ENCODE results near the gene UTS2B. TPM values are rescaled to one million over a fixed set of nuclear protein-coding genes. Genes with fewer than 3 reads are reported as not detected.

The UTS2B gene
- total RNA-seq, 1 donor from 2014 or later, result 0.75 TPM

GRCh38 chr3:191350396-191351090 lies 20.2 kb upstream of the UTS2B start:
- Histone ChIP-seq H3K27me3 (no peaks in the 10 kb centered on the region), H3K4me3 (no peak overlapping the region), H3K27ac (peak overlapping the region; percentile 24), H3K9me3 (no peaks in the 10 kb centered on the region), H3K4me1 (peaks cover 11% of the 10 kb centered on the region), H3K36me3 (no peaks in the 10 kb centered on the region)
- ATAC-seq, result no peak
- intact Hi-C loops (cut with DNase I), result no loop called here
- TF ChIP-seq CTCF (IDR thresholded peaks at IDR 0.05), result no peak
- DNase-seq, result no peak

- no peak for ATAC-seq
- Histone ChIP-seq H3K27me3 (no peaks in the 10 kb centered on the region), H3K4me3 (no peak overlapping the region), H3K9me3 (no peaks in the 10 kb centered on the region), H3K27ac (no peak overlapping the region), H3K4me1 (peaks cover 23% of the 10 kb centered on the region), H3K36me3 (no peaks in the 10 kb centered on the region)
- intact Hi-C loops (cut with DNase I), result no loop called here
- no peak for TF ChIP-seq CTCF (IDR thresholded peaks at IDR 0.05)
- no peak for DNase-seq
Measured at GRCh38 chr3:191348098-191348497, 17.8 kb upstream of the UTS2B start.

GRCh38 chr3:191347228-191347627 lies 16.9 kb upstream of the UTS2B start:
- H3K9me3 ChIP-seq, result no peaks in the 10 kb centered on the region
- no peak overlapping the region for H3K27ac ChIP-seq
- TF ChIP-seq CTCF (IDR thresholded peaks at IDR 0.05), result no peak
- H3K4me1 ChIP-seq, result peaks cover 32% of the 10 kb centered on the region
- no peak for DNase-seq
- intact Hi-C loops (cut with DNase I), result no loop called here
- no peak for ATAC-seq
- no peaks in the 10 kb centered on the region for H3K36me3 ChIP-seq
- H3K27me3 ChIP-seq, result no peaks in the 10 kb centered on the region
- H3K4me3 ChIP-seq, result no peak overlapping the region

GRCh38 chr3:191345334-191345733 lies 15.0 kb upstream of the UTS2B start:
- no peak for TF ChIP-seq CTCF (IDR thresholded peaks at IDR 0.05)
- intact Hi-C loops (cut with DNase I), result no loop called here
- no peak for DNase-seq
- Histone ChIP-seq H3K27me3 (no peaks in the 10 kb centered on the region), H3K9me3 (no peaks in the 10 kb centered on the region), H3K4me3 (no peak overlapping the region), H3K36me3 (no peaks in the 10 kb centered on the region), H3K27ac (no peak overlapping the region), H3K4me1 (peaks cover 38% of the 10 kb centered on the region)
- no peak for ATAC-seq

- no peak overlapping the region for H3K4me3 ChIP-seq
- intact Hi-C loops (cut with DNase I), result no loop called here
- ATAC-seq, result no peak
- no peak for TF ChIP-seq CTCF (IDR thresholded peaks at IDR 0.05)
- no peak overlapping the region for H3K27ac ChIP-seq
- peaks cover 49% of the 10 kb centered on the region for H3K4me1 ChIP-seq
- no peak for DNase-seq
- no peaks in the 10 kb centered on the region for H3K36me3 ChIP-seq
- no peaks in the 10 kb centered on the region for H3K27me3 ChIP-seq
- H3K9me3 ChIP-seq, result no peaks in the 10 kb centered on the region
Measured at GRCh38 chr3:191343913-191344312, 13.6 kb upstream of the UTS2B start.

- ATAC-seq (no peak), DNase-seq (no peak)
- Histone ChIP-seq H3K4me1 (peaks cover 57% of the 10 kb centered on the region), H3K27ac (no peak overlapping the region), H3K9me3 (no peaks in the 10 kb centered on the region), H3K36me3 (no peaks in the 10 kb centered on the region), H3K27me3 (no peaks in the 10 kb centered on the region), H3K4me3 (no peak overlapping the region)
- intact Hi-C loops (cut with DNase I), result no loop called here
- no peak for TF ChIP-seq CTCF (IDR thresholded peaks at IDR 0.05)
Measured at GRCh38 chr3:191343115-191343514, 12.8 kb upstream of the UTS2B start.

All from upper lobe of right lung (tissue), 1 donor.